ENCODE data around the gene C20orf96.
A peak's percentile ranks its signal among the peaks of the same experiment; 100 is the strongest.
"Not testable (repeated sequence)": the region's sequence is repeated elsewhere in the genome, so short reads cannot be mapped to it uniquely, and the experiment has no call there.

Gene C20orf96, protein sequence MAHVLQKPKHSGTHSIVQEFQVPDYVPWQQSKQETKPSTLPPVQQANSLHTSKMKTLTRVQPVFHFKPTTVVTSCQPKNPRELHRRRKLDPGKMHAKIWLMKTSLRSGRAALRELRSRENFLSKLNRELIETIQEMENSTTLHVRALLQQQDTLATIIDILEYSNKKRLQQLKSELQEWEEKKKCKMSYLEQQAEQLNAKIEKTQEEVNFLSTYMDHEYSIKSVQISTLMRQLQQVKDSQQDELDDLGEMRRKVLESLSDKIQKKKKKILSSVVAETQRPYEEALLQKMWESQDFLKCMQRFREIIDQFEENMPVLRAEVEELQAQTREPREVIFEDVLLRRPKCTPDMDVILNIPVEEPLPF

DNA sequence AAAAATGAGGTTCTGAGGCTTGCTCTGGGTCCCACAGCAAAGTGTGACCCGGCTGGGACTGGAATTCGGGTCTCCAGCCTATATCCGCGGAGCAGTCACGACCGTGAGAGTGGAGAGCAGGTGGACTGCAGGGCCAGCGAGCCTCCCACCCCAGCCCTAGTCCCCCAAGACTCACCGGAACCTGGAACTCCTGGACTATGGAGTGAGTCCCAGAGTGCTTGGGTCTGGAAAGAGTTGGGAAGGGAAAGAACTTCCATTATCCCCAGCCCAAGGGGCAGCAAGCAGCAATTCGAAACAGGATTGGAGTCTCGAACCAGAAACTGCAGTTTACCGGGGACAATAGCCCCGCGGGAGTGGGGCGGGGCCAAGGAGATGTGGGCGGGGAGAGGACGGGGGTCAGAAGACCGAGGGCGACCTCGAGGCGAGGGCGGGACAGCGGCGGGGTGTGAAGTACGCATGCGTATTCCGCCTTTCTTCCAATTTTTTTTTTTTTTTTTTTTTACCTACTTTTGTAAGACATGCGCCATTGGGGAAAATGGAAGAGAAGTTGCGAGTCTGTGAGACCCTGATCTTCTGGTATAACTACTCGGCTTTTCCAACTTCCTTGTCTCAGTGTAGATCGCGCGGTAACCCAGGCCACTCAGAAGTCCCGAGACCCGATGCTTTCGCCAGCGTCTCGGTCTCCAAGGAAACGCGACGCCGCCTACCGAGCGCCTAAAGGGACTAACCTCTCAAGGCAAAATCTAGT lies at the start of gene C20orf96:
Gene C20orf96, minus strand, starts transcription at position 667 of the 748 bp plus-strand sequence. Its CDS starts 140 bp downstream, at position 527.
- peak; percentile 90 to 95 for DNase-seq

DNA sequence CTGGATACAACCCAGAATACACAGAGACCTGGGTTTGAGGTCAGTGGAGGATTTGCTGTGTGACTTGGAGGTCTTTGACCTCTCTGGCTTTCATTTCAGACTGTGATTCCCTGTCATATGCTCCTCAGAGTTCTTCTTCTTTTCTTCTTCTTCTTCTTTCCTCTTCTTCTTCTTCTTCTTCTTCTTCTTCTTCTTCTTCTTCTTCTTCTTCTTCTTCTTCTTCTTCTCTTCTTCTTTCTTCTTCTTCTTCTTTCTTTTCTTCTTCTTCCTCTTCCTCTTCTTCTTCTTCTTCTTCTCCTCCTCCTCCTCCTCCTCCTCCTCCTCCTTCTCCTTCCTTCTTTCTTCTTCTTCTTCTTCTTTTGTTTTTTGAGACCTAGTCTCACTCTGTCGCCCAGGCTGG lies 45.5 kb upstream of the C20orf96 start:
- DNase-seq = not testable (repeated sequence)

DNA sequence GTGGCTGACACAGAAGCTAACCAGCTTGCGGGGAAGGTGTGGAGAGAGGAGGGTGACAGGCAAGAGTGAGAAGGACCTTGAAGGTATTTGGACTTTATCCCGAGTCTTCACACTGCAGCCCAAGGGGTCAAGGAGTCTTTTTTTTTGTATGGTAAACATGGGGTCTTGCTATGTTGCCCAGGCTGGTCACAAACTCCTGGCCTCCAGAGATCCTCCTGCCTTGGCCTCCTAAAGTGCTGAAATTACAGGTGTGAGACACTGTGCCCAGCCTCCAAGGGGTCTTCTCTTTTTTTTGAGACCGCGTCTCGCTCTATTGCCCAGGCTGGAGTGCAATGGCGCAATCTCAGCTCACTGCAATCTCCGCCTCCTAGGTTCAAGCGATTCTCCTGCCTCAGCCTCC lies 44.0 kb upstream of the C20orf96 start:
- no peak for DNase-seq

DNA sequence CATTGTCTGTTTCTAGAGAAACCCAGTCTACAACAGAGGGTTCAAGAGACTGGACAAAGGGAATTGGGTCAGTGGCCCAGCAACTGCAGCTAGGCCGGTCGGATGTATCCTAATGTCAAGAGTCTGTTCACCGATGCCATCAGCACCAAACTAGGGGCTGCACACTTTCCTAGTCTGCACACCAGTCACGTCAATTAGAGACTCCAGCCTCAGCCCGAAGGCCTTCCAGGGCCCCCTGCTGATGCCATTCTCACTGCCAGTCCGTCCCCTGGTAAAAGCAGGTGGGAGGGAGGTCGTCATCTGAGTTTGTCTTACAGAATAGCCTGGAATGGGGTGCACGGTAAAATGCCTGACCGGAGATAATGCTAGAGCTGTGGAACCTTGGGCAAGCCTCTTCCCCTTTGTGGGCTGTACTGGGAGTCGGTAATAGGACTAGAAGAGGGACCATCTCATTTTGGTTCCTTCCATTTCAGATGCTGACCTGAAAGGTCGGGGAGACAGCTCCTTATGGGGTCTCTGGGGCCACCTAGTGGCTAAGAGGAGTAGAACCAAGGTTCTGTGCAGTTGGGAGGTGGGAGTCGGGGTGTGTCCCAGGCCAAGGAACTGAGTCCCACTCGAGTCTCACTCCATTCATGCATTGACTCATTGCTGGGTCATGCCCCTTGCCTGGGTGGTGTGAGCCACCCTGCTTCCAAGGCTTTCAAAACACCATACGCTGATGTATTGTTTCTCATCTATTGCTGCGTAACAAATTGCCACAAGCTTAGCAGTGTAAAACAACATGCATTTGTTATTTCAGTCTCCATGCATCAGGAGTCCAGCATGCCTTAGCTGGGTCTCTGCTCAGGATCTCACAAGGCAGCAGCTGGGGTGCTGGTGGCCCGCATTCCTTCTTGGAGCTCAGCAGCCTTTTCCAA lies 39.9 kb upstream of the C20orf96 start:
- DNase-seq = peak; percentile 65 to 83

DNA sequence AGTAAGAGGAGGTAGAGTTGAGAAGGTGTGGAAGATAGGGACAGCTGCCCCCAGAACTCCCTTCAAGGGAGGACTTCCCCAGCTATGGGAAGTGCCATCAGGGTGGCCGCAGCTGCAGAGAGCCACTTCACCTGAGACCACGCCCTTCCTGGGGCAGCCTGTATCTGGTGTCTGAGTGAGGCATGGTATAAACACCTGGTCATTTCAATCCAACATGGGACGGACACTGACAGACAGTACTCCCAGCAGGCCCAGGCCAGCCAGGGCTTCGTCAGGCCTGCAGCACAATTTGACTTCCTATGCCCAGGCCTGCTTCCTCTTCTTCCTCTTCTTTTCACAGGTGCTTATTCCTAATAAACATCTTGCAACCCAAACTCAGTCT lies 39.3 kb upstream of the C20orf96 start:
- DNase-seq = peak in 1 of 2 experiments; percentile 28

DNA sequence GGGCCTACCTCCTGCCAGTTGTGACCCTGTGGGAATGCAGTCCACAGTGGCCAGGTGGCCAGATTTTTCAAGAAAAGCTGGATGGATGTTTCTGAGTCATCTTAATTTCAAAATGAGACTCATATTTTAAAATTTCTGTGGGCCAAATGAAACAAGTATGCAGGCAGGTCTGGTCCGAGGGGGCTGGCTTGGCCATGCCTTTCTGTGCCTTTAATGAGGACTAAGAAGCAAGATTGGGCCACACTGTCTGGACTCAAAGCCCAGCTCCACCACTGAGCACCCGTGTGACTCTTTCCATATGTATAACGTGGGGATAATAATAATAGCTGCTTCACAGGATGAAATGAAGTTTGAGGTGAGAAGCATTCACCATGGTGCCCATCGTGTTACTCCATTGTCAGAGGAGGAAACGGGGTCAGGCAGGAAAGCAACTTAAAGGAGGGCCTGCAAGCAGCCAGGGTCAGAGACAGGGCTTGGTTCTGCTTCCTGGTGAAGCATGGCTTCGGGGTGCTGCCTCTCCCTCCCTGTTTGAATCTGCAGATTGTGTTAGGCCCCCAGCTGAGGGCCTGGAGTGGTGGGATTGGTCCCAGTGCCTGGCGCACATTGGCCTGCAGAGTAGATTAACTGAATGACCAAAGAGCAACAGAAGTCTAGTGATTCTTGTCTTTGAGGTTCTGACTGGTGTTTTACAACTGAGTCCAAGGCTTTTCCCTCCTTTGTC lies 38.6 kb upstream of the C20orf96 start:
- DNase-seq = no peak

DNA sequence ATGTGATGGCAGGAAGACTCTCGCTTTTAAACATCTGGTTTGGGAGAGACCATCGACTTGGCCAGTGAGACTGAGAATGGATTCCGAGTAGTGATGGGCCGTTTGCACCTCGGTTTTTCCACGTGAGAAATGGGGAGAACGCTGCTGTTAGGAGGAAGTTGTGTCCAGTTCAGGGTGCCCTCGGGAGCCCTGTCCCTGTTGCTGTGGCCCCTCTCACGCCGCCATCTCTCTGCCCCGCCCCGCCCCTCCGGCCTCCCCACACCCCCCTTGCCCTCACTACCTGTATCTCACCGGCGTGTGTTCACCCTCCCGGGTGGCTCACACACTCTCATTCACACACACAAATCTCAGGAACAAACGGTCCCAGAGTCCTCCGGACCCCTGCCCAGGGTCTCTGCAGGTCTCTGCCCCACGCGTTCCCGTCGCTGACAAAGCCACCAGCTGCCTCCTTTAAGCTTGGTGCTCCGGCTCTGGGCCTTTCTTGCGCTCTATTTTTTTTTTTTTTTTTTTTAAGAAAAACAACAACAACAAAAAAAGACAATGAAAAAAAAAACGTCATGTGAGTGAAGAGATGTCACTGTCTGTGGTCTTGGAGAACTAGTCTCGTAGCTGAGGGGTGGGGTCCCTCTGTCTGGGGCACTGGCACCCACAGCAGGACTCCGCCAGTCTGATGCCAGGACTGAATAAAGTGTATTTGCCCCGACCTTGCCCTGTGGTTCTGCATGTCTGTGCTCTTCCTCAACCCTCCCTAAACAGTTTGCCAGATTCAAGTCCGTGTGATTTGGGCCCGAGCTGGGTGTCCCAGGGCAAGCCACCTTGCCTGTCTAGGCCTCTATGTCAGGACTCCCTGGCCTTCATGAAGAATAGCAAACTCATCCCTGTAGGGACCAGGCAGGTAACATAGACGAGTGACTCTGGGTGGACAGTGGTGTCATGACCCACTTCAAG lies 37.8 kb upstream of the C20orf96 start:
- peak in 1 of 2 experiments; percentile 39 for DNase-seq

DNA sequence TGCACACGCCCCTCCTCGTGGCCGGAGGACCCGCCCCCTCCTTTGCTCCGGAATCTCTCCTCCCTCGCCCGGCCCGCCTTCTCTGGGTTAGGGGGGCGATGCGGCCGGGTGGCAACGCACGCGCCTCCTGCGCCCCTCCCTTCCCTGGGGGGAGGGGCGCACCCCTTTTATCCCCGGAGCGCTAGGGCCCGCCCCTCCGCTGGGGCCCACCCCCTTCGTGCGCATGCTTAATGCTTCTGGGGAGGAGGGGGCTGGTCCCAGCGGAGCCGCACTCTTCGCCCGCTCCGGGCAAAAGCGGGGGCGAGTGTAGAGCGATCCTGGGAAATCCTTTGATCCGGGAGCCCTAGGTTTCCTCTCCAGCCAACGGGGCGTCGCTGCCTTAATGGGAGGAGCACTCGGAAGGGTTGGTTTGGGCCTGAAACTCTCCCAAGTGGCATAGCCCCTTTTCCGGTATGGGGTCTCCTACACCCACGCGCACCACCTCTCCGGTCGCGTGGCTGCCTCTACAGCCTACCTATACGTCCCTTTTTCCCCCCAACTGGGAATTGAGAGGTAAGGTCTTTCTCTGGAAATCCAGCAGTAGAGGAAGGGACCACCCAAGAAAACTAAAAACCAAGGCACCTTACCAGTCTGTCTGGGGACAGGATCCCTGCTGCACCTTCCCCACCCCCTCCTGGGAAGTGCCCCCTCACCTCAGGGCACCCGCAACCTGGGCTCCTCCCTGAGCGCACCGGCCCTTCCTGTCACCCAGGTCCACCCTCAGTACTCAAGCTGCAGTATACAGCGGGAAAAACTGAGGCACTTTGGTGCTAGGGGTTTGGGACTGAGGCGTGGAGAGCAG lies 36.9 kb upstream of the C20orf96 start:
- DNase-seq = peak; percentile 84 to 98

DNA sequence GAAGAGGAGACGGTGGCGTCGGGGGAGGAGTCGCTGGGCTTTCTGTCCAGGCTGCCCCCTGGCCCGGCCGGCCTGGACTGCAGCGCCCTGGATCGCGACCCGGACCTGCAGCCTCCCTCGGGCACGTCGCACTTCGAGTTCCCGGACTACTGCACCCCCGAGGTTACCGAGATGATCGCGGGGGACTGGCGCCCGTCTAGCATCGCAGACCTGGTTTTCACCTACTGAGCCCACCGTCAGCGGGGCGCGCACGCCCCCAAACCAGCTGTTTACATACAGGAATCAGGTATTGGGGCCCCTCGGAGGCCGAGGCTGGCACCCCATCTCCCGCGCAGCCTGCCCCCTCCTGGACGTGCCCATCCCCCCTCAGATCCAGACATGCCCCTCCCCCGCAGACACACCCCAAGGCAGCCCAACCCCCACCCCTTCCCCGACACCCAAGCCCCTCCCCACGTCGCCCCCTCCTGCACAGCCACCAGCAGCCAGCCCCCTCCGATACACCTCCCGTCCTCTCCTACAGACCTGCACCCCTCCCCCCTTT lies 36.2 kb upstream of the C20orf96 start:
- DNase-seq = peak in 1 of 2 experiments; percentile 79

DNA sequence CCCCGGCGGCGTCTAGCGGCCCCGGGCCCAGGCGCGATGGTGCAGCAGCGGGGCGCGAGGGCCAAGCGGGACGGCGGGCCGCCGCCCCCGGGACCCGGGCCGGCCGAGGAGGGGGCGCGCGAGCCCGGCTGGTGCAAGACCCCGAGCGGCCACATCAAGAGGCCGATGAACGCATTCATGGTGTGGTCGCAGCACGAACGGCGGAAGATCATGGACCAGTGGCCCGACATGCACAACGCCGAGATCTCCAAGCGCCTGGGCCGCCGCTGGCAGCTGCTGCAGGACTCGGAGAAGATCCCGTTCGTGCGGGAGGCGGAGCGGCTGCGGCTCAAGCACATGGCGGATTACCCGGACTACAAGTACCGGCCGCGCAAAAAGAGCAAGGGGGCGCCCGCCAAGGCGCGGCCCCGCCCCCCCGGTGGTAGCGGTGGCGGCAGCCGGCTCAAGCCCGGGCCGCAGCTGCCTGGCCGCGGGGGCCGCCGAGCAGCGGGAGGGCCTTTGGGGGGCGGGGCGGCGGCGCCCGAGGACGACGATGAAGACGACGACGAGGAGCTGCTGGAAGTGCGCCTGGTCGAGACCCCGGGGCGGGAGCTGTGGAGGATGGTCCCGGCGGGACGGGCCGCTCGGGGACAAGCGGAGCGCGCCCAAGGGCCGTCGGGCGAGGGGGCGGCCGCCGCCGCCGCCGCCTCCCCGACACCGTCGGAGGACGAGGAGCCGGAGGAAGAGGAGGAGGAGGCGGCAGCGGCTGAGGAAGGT lies 35.5 kb upstream of the C20orf96 start:
- peak; percentile 57 to 84 for DNase-seq

DNA sequence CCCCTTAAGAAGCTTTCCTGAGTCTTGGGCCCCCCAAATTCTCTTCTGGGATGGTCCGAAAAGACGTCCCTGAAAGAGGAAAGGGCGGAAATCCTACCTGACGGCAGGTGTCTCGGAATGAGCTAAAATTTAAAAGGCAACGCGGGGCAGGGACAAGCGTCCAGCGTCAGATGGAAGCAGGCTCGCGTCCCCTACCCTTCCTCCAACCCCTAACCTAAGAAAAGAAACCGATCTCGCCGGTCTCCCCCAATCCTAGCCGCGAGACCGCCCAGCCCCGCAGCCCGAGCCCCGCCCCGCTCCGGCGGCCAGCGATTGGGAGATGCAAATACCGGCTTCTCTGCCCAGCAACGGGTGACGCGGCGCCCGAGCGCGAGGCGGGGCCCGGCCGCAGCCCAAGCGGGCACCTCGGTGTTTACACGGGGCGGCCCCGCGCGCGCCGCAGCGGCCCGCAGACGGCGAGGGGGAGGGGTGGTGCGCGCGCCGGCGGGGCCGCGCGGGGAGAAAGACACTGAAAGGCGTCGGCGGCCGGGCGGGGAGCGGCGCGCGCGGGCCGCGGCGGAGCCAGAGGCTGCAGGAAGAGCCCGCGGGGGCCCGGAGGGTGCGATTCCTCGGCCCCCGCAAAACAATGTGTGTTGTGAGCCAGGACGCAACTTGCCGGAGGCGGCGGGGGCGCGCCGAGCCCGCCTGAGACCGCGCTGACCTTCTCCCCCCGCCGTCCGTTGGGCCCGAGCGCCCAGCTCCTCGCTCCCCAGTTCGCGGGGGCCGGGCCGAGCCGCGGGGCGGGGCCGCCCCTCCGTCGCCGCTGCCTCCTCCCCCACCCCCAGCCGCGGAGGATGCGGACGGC lies 34.7 kb upstream of the C20orf96 start, which contains the start of gene SOX12:
Gene SOX12, plus strand, starts transcription at position 508 of the 844 bp plus-strand sequence. CDS start 373 bp downstream, outside the sequence.
- DNase-seq = peak; percentile 88 to 98

DNA sequence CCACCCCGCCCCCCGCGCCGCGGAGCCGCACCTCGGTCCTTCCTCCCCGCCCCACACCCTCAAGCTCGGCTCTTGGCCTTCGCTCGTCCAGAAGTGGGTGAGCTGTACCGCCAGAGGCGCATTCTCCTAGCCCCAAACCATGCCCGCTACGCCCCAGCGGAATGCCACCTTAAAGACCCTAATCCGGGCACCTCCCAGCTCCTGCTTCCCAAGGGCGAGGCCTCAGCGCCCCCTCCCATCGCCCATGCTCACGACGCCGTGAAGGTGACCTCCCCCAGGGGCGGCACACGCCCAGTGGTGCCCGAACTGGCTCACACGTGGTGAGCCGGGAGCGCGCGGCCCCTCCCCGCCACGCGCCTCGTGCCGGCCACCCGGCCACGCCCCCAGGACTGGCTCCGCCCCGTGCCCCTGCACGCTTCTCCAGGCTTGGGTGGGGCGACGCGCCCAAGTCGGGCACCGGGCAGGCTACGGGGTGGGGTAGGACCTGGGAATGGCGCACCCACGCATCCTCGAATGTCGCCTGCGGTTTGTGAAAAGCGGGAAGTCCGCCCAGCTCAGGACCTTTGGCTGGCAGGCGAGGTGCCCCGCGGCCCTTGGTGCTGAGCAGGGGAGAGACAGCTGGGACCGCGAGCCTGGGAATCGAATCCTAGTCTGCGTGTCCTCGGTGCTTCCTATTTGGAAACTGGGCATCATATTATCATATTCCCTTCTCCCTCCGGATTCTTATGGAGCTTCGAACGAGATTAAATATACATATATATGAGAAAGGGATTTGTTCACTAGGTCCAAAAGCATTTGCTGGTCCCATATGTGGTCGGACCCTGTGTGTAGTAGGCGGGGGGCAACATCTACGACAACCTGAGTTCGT lies 33.9 kb upstream of the C20orf96 start:
- DNase-seq = peak; percentile 90 to 98

DNA sequence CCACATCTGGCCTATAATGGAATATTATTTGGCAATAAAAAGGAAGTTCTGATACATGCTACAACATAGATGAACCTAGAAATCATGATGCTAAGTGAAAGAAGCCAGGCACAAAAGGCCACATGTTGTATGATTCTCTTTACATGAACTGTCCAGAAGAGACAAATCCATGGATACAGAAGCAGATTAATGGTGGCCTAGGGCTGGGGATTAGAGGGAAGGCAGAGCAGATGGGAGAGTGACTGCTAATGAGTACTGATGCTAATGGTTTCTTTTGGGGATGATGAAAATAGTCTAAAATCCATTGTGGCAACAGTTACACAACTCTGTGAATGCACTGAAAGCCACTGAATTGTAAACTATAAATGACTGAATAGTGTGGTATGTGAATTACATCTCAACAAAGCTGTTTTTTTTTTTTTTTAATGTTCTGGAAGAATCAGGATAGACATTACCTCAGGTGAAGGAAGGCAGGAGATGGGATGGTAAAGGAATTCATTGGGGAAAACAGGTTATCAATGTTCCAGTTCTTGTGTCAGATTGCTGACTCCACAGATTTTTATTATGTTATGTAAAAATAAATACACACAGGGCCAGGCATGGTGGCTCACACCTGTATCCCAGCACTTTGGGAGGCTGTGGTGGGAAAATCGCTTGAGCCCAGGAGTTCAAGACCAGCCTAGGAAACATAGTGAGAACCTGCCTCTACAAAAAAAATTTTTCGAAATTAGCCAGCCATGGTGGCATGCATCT lies 25.9 kb upstream of the C20orf96 start:
- no peak for DNase-seq

DNA sequence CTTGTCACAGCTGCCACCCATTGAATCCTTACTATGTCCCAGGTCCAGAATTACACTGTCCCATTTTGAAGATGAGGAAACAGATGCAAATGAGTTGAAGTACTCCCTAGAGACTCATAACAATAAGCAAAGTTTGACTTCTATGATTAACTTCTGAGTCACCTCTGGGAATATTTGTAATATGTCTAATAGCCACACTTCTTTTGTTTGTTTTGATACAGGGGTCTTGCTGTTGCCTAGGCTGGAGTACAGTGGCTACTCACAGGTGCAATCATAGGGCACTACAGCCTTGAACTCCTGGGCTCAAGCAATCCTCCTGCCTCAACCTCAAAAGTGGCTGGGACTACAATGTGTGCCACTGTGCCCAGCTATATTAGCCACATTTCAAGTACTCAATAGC lies 23.4 kb upstream of the C20orf96 start:
- DNase-seq = no peak

DNA sequence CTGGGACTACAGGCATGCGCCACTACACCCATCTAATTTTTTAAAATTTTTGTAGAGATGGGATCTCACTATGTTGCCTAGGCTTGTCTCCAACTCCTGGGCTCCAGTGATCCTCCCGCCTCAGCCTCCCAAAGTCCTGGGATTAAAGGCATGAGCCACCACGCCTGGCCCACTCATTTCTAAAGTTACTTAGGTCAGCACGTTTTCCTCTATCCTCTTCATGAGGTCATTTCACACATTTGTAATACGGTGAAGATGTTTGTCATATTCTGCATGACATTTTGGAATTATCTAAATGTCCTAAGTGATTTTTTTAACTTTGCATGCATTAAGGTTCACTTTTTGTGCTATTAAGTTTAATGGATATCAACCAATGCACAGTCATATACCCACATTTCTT lies 22.9 kb upstream of the C20orf96 start:
- DNase-seq = no peak

DNA sequence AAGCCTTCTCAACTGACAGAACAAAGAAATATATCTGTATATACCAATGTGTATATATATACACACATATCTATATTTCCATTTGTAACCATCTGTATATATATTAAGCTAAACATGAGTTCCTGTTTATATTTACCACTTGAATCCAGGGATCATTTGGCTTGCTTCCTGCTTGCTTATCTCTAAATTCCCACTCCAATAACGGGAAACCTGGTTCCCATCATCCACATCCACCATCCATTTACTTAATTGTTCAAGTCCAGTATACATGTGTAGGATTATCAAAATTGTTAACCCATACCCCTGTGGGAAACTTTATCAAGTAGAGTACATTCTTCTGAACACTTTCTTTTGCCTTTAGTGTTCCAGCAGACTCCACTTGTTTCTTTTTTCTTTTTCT lies 22.3 kb upstream of the C20orf96 start:
- no peak for DNase-seq

Measured in NCI-H526 (cell line).